ENCODE results near the gene TFE3. TPM values are rescaled to one million over a fixed set of nuclear protein-coding genes. Genes with fewer than 3 reads are reported as not detected.

Gene TFE3
- polyA plus RNA-seq, 1 donor (not counting 4 experiments of a cell fraction or from before 2014, with no cell fraction given): 13.2 TPM

GRCh38 chrX:49073601-49074575 is 30.7 kb upstream of the TFE3 start, which contains the start of gene PRAF2:
TSS of gene PRAF2 (minus strand) at chrX:49074002. CDS start at chrX:49073987, 15 bp downstream.
- FAIRE-seq (peak; percentile 26), DNase-seq (ENCODE audit: low read depth, low spot score) (peak; percentile 38)
- peak within 1 kb of the TSS; percentile 62 for H3K4me2 ChIP-seq (ENCODE audit: control insufficient read depth, extremely low read depth, insufficient read depth, low read depth, low read length)
- H3K9me3 ChIP-seq (ENCODE audit: control insufficient read depth, low read depth, low read length): no peaks in the 10 kb centered on the region
- no peak within 1 kb of the TSS for H3K27ac ChIP-seq (ENCODE audit: control insufficient read depth, insufficient read depth, low read length)
- H3K4me3 ChIP-seq (ENCODE audit: control insufficient read depth in 2 of 3, extremely low read depth in 1 of 3, insufficient read depth in 2 of 3, low read depth in 1 of 3, low read length in 3 of 3): peak within 1 kb of the TSS; percentile 49 to 67 (median 66)
- H2AFZ ChIP-seq (ENCODE audit: control insufficient read depth, low read length): peak within 1 kb of the TSS; percentile 53
- no peaks in the 10 kb centered on the region for H3K27me3 ChIP-seq (ENCODE audit: control insufficient read depth, extremely low read depth, insufficient read depth, low read length)
- no peak for TF ChIP-seq CTCF (optimal IDR thresholded peaks at IDR 0.05 in 1 of 3, IDR thresholded peaks at IDR 0.05 in 1 of 3, conservative IDR thresholded peaks at IDR 0.05 in 1 of 3; ENCODE audit: extremely low read depth in 1 of 3, insufficient read depth in 2 of 3, low read length in 3 of 3)
- no peaks in the 10 kb centered on the region for H3K79me2 ChIP-seq (ENCODE audit: control insufficient read depth, insufficient read depth, low read length)
- dilution Hi-C loops (cut with MboI; ENCODE audit: extremely low pct_ligation_motif_present, low sequenced_read_pairs): no loop called here
- H3K4me1 ChIP-seq (ENCODE audit: control insufficient read depth, extremely low read depth, insufficient read depth, low read length): peaks cover 2% of the 10 kb centered on the region
- no peaks in the 10 kb centered on the region for H3K9me1 ChIP-seq (ENCODE audit: control insufficient read depth, extremely low read depth, insufficient read depth, low read length)
- H4K20me1 ChIP-seq (ENCODE audit: control insufficient read depth, extremely low read depth, insufficient read depth, low read length): no peaks in the 10 kb centered on the region
- peaks cover 0 to 2% of the 10 kb centered on the region in 2 experiments for H3K36me3 ChIP-seq (ENCODE audit: control insufficient read depth in 2 of 2, extremely low read depth in 1 of 2, insufficient read depth in 2 of 2, low read length in 2 of 2)
- peak within 1 kb of the TSS; percentile 52 for H3K9ac ChIP-seq (ENCODE audit: control insufficient read depth, extremely low read depth, insufficient read depth, low read length)

- Histone ChIP-seq H3K36me3 (ENCODE audit: control insufficient read depth in 2 of 2, extremely low read depth in 1 of 2, insufficient read depth in 2 of 2, low read length in 2 of 2) (peaks cover 0 to 3% of the 10 kb centered on the region in 2 experiments), H3K4me3 (ENCODE audit: control insufficient read depth in 2 of 3, extremely low read depth in 1 of 3, insufficient read depth in 2 of 3, low read depth in 1 of 3, low read length in 3 of 3) (peak overlapping the region; percentile 38 to 66 (median 49)), H3K79me2 (ENCODE audit: control insufficient read depth, insufficient read depth, low read length) (no peaks in the 10 kb centered on the region), H3K9me1 (ENCODE audit: control insufficient read depth, extremely low read depth, insufficient read depth, low read length) (no peaks in the 10 kb centered on the region), H3K9ac (ENCODE audit: control insufficient read depth, extremely low read depth, insufficient read depth, low read length) (no peak overlapping the region), H3K27me3 (ENCODE audit: control insufficient read depth, extremely low read depth, insufficient read depth, low read length) (no peaks in the 10 kb centered on the region), H2AFZ (ENCODE audit: control insufficient read depth, low read length) (no peak overlapping the region), H4K20me1 (ENCODE audit: control insufficient read depth, extremely low read depth, insufficient read depth, low read length) (no peaks in the 10 kb centered on the region), H3K4me2 (ENCODE audit: control insufficient read depth, extremely low read depth, insufficient read depth, low read depth, low read length) (peak overlapping the region; percentile 62), H3K27ac (ENCODE audit: control insufficient read depth, insufficient read depth, low read length) (no peak overlapping the region), H3K9me3 (ENCODE audit: control insufficient read depth, low read depth, low read length) (no peaks in the 10 kb centered on the region), H3K4me1 (ENCODE audit: control insufficient read depth, extremely low read depth, insufficient read depth, low read length) (peaks cover 2% of the 10 kb centered on the region)
- TF ChIP-seq CTCF (optimal IDR thresholded peaks at IDR 0.05 in 1 of 3, IDR thresholded peaks at IDR 0.05 in 1 of 3, conservative IDR thresholded peaks at IDR 0.05 in 1 of 3; ENCODE audit: extremely low read depth in 1 of 3, insufficient read depth in 2 of 3, low read length in 3 of 3): no peak
- no peak for TF ChIP-seq EZH2 (IDR thresholded peaks at IDR 0.05; ENCODE audit: low read length)
- dilution Hi-C loops (cut with MboI; ENCODE audit: extremely low pct_ligation_motif_present, low sequenced_read_pairs): no loop called here
- no peak for FAIRE-seq
- DNase-seq (ENCODE audit: low read depth, low spot score): no peak
These were observed 29.5 kb upstream of the TFE3 start for GRCh38 chrX:49072712-49073095.
